ENCODE measurements around the gene GSC. TPM values are rescaled to one million over a fixed set of nuclear protein-coding genes. Genes with fewer than 3 reads are reported as not detected.
A peak's percentile ranks its signal among the peaks of the same experiment; 100 is the strongest.
"Not testable (repeated sequence)": the region's sequence is repeated elsewhere in the genome, so short reads cannot be mapped to it uniquely, and the experiment has no call there.

GSC gene
- 0.25 TPM in 1 of 2 replicates, not detected in the other for total RNA-seq (2014; rRNA removed; shearing (Covaris generic))

- peak; percentile 36 for DNase-seq (ENCODE audit: low read depth)
Observed at GRCh38 chr14:94769391-94770250, at the start of gene GSC. GSC (minus strand) TSS chr14:94770113; CDS start chr14:94770015, 98 bp downstream.

- DNase-seq (ENCODE audit: low read depth) = no peak
Observed at GRCh38 chr14:94819531-94819930, 49.6 kb upstream of the GSC start.

- peak; percentile 3 for DNase-seq (ENCODE audit: low read depth)
Observed at GRCh38 chr14:94816113-94816512, 46.2 kb upstream of the GSC start.

GRCh38 chr14:94805680-94806288 is 35.9 kb upstream of the GSC start:
- peak; percentile 1 for DNase-seq (ENCODE audit: low read depth)

- no peak for DNase-seq (ENCODE audit: low read depth)
Observed at GRCh38 chr14:94801225-94801624, 31.3 kb upstream of the GSC start.

GRCh38 chr14:94800764-94801163 is 30.9 kb upstream of the GSC start:
- DNase-seq (ENCODE audit: low read depth) = not testable (repeated sequence)

GRCh38 chr14:94797887-94798286 is 28.0 kb upstream of the GSC start:
- DNase-seq (ENCODE audit: low read depth) = peak; percentile 4

- no peak for DNase-seq (ENCODE audit: low read depth)
Observed at GRCh38 chr14:94796278-94796677, 26.4 kb upstream of the GSC start.

GRCh38 chr14:94795372-94795771 is 25.5 kb upstream of the GSC start:
- peak; percentile 25 for DNase-seq (ENCODE audit: low read depth)

- DNase-seq (ENCODE audit: low read depth) = no peak
Observed at GRCh38 chr14:94793901-94794300, 24.0 kb upstream of the GSC start.

GRCh38 chr14:94787655-94788054 is 17.7 kb upstream of the GSC start:
- DNase-seq (ENCODE audit: low read depth) = no peak

- DNase-seq (ENCODE audit: low read depth) = no peak
Observed at GRCh38 chr14:94787092-94787491, 17.2 kb upstream of the GSC start.

GRCh38 chr14:94780536-94781399 is 10.9 kb upstream of the GSC start:
- DNase-seq (ENCODE audit: low read depth) = no peak

- DNase-seq (ENCODE audit: low read depth) = no peak
Observed at GRCh38 chr14:94779713-94780112, 9.8 kb upstream of the GSC start.

- DNase-seq (ENCODE audit: low read depth) = peak; percentile 6
Observed at GRCh38 chr14:94775871-94776210, 5.9 kb upstream of the GSC start.

- no peak for DNase-seq (ENCODE audit: low read depth)
Observed at GRCh38 chr14:94775091-94775870, 5.4 kb upstream of the GSC start.

- DNase-seq (ENCODE audit: low read depth) = no peak
Observed at GRCh38 chr14:94774344-94775090, 4.6 kb upstream of the GSC start.

- no peak for DNase-seq (ENCODE audit: low read depth)
Observed at GRCh38 chr14:94773655-94774343, 3.9 kb upstream of the GSC start.

- DNase-seq (ENCODE audit: low read depth) = no peak
Observed at GRCh38 chr14:94773061-94773648, 3.2 kb upstream of the GSC start.

- DNase-seq (ENCODE audit: low read depth) = no peak
Observed at GRCh38 chr14:94772548-94772947, 2.6 kb upstream of the GSC start.

Measured in M059J (cell line).